Measurements from ENCODE around the gene CRHR2.

Gene CRHR2

GRCh38 chr7:30618961-30619360 is 63.3 kb downstream of the CRHR2 start:
- TF ChIP-seq CTCF (IDR thresholded peaks at IDR 0.05), result no peak

- no peak for TF ChIP-seq CTCF (IDR thresholded peaks at IDR 0.05)
Observed at GRCh38 chr7:30618080-30618676, 64.1 kb downstream of the CRHR2 start.

GRCh38 chr7:30617359-30617758 is 64.9 kb downstream of the CRHR2 start:
- TF ChIP-seq CTCF (IDR thresholded peaks at IDR 0.05), result no peak

GRCh38 chr7:30616318-30616717 is 65.9 kb downstream of the CRHR2 start:
- no peak for TF ChIP-seq CTCF (IDR thresholded peaks at IDR 0.05)

- no peak for TF ChIP-seq CTCF (IDR thresholded peaks at IDR 0.05)
Observed at GRCh38 chr7:30613366-30614325, 68.6 kb downstream of the CRHR2 start.

- TF ChIP-seq CTCF (IDR thresholded peaks at IDR 0.05), result no peak
Observed at GRCh38 chr7:30612658-30613265, 69.5 kb downstream of the CRHR2 start.

GRCh38 chr7:30605832-30606231 is 76.4 kb downstream of the CRHR2 start:
- no peak for TF ChIP-seq CTCF (IDR thresholded peaks at IDR 0.05)
